ENCODE data around the gene CST6. TPM values are rescaled to one million over a fixed set of nuclear protein-coding genes. Genes with fewer than 3 reads are reported as not detected.
A peak's percentile ranks its signal among the peaks of the same experiment; 100 is the strongest.
"Not testable (repeated sequence)": the region's sequence is repeated elsewhere in the genome, so short reads cannot be mapped to it uniquely, and the experiment has no call there.

Gene CST6
- total and polyA plus RNA-seq, 10 donors = 0.76 to 1.4 (median 0.93) TPM; not detected in 7

GRCh38 chr11:66006891-66007176 is 5.0 kb upstream of the CST6 start:
- 86 to 93% (median 90%) methylated on average over 4 of the region's 4 CpGs; no CpG with 5 or more reads in 1 of the 5 donors for WGBS, 5 donors
- no peak for DNase-seq
- Histone ChIP-seq H3K4me1 (peaks cover 10 to 20% (median 15%) of the 10 kb centered on the region in 6 donors), H3K4me3 (no peak overlapping the region), H3K36me3 (peaks cover 0 to 32% (median 21%) of the 10 kb centered on the region in 6 donors), H3K27ac (peak overlapping the region in 1 of 8 donors; percentile 1), H3K27me3 (replicated peaks in 1 of 7) (peaks cover 3 to 14% (median 6%) of the 10 kb centered on the region in 7 donors), H3K9me3 (no peaks in the 10 kb centered on the region)
- TF ChIP-seq, protein P1, sequence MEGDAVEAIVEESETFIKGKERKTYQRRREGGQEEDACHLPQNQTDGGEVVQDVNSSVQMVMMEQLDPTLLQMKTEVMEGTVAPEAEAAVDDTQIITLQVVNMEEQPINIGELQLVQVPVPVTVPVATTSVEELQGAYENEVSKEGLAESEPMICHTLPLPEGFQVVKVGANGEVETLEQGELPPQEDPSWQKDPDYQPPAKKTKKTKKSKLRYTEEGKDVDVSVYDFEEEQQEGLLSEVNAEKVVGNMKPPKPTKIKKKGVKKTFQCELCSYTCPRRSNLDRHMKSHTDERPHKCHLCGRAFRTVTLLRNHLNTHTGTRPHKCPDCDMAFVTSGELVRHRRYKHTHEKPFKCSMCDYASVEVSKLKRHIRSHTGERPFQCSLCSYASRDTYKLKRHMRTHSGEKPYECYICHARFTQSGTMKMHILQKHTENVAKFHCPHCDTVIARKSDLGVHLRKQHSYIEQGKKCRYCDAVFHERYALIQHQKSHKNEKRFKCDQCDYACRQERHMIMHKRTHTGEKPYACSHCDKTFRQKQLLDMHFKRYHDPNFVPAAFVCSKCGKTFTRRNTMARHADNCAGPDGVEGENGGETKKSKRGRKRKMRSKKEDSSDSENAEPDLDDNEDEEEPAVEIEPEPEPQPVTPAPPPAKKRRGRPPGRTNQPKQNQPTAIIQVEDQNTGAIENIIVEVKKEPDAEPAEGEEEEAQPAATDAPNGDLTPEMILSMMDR (IDR thresholded peaks at IDR 0.05 in 8 of 11, conservative IDR thresholded peaks at IDR 0.05 in 3 of 11) = no peak
- TF ChIP-seq POLR2AphosphoS5 (IDR thresholded peaks at IDR 0.05) (no peak), POLR2A (IDR thresholded peaks at IDR 0.05) (no peak)
- intact Hi-C loops (cut with DNase I; ENCODE audit: low total_unique reads) = no loop called here

- Histone ChIP-seq H3K9me3 (no peaks in the 10 kb centered on the region), H3K4me3 (no peak overlapping the region), H3K27ac (peak overlapping the region in 1 of 8 donors; percentile 1), H3K36me3 (peaks cover 0 to 32% (median 21%) of the 10 kb centered on the region in 6 donors), H3K4me1 (peaks cover 12 to 24% (median 18%) of the 10 kb centered on the region in 6 donors), H3K27me3 (replicated peaks in 1 of 7) (peaks cover 3 to 18% (median 10%) of the 10 kb centered on the region in 7 donors)
- 63 to 79% (median 65%) methylated on average over 4 to 5 of the region's 5 CpGs for WGBS, 5 donors
- no peak for TF ChIP-seq POLR2AphosphoS5 (IDR thresholded peaks at IDR 0.05)
- TF ChIP-seq POLR2A (IDR thresholded peaks at IDR 0.05) = no peak
- TF ChIP-seq, protein P1 (IDR thresholded peaks at IDR 0.05 in 8 of 11, conservative IDR thresholded peaks at IDR 0.05 in 3 of 11) = no peak
- intact Hi-C loops (cut with DNase I; ENCODE audit: low total_unique reads) = no loop called here
- DNase-seq = no peak
Observed at GRCh38 chr11:66007201-66007634, 4.6 kb upstream of the CST6 start.

- H3K9me3 ChIP-seq = no peaks in the 10 kb centered on the region
- H3K4me1 ChIP-seq = peaks cover 9 to 27% (median 17%) of the 10 kb centered on the region in 6 donors
- intact Hi-C loops (cut with DNase I; ENCODE audit: low total_unique reads) = no loop called here
- TF ChIP-seq, protein P1 (IDR thresholded peaks at IDR 0.05 in 8 of 11, conservative IDR thresholded peaks at IDR 0.05 in 3 of 11) = no peak
- no peak for TF ChIP-seq POLR2AphosphoS5 (IDR thresholded peaks at IDR 0.05)
- peaks cover 0 to 32% (median 21%) of the 10 kb centered on the region in 6 donors for H3K36me3 ChIP-seq
- WGBS, 5 donors = 72 to 97% (median 94%) methylated on average over 2 of the region's 2 CpGs
- peaks cover 6 to 27% (median 17%) of the 10 kb centered on the region in 7 donors for H3K27me3 ChIP-seq (replicated peaks in 1 of 7)
- DNase-seq = no peak
- H3K4me3 ChIP-seq = no peak overlapping the region
- no peak overlapping the region for H3K27ac ChIP-seq
Observed at GRCh38 chr11:66008095-66008467, 3.7 kb upstream of the CST6 start.

DNA sequence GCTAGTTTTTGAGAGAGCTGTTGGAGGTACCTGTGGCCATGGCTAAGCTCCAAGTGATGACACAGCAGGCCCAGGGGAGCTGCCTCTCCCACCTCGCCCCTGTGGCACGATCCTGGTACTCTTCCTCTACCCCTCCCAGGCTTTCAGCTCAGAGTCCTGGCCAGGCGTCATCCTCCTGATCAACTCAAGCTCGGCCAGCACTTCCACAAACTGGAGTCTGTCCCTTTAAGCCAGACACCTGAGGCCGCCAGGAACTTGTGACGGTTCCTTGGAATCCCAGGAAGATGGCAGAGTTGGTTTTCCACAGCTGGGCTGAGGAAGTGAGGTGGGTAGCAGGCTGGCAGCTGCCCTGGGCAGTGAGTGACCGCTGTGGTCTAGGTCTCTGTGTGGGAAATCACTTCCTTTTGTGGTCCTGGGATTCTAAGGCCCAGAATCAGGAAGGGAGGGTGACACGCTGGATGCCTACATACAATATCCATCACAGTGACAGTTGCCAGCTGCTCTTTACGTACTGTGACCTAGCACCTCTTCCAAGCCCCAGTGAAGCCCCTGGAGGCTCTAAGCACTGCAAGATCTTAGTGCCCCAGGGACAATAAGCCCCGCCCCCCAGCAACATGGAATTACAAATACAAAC is 3.2 kb upstream of the CST6 start:
- Histone ChIP-seq H3K4me1 (peaks cover 4 to 25% (median 12%) of the 10 kb centered on the region in 6 donors), H3K4me3 (no peak overlapping the region), H3K27me3 (replicated peaks in 1 of 7) (peaks cover 6 to 32% (median 19%) of the 10 kb centered on the region in 7 donors), H3K27ac (no peak overlapping the region), H3K36me3 (peaks cover 0 to 30% (median 18%) of the 10 kb centered on the region in 6 donors), H3K9me3 (no peaks in the 10 kb centered on the region)
- TF ChIP-seq POLR2A (IDR thresholded peaks at IDR 0.05) (no peak), POLR2AphosphoS5 (IDR thresholded peaks at IDR 0.05) (no peak)
- TF ChIP-seq, protein P1 (IDR thresholded peaks at IDR 0.05 in 8 of 11, conservative IDR thresholded peaks at IDR 0.05 in 3 of 11) = no peak
- intact Hi-C loops (cut with DNase I; ENCODE audit: low total_unique reads) = no loop called here
- 48 to 71% (median 67%) methylated on average over 10 of the region's 10 CpGs for WGBS, 5 donors
- no peak for DNase-seq

DNA sequence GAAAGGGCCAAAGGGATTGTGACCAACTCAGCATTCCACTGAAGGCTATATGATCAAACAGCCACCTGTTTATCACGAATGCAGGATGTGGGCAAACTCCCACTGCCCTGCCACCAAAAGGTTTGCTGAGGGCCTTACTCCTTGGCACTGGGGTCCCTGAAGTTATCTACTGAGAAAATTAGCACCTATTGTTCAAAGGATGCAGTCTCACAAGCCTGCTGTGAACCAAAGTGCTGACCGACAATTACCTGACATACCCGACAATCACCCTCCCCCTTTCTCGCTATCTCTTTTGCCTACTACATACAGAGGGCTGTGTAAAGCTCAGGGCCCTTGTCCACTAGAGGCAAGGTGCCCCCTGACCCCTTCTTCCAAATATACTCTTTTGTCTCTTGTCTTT is 1.8 kb upstream of the CST6 start:
- intact Hi-C loops (cut with DNase I; ENCODE audit: low total_unique reads); H3K27ac ChIP-seq; DNase-seq; H3K4me3 ChIP-seq; H3K9me3 ChIP-seq: not testable (repeated sequence)
- 66 to 80% (median 76%) methylated on average over 4 of the region's 4 CpGs for WGBS, 5 donors
- peaks cover 6 to 38% (median 19%) of the 10 kb centered on the region in 7 donors for H3K27me3 ChIP-seq (replicated peaks in 1 of 7)
- peaks cover 0 to 16% (median 4%) of the 10 kb centered on the region in 6 donors for H3K36me3 ChIP-seq
- H3K4me1 ChIP-seq = peaks cover 3 to 22% (median 9%) of the 10 kb centered on the region in 6 donors

All from spleen (tissue), 11 donors.